MCF 10A (cell line): ENCODE measurements around the gene CACNA1C. TPM values are rescaled to one million over a fixed set of nuclear protein-coding genes. Genes with fewer than 3 reads are reported as not detected.

ENCODE experiments used
- BruUV-seq: library from RNA; stranded (reverse); fragments of 400-500 nt; replicated peaks from 2 replicates; lab custom pipeline; 2021; lab: Mats Ljungman, UMichigan
- CTCF ChIA-PET: fragments of 300-600 bp; sonication (Branson Sonifier 250); formaldehyde crosslinking; extraction: SDS; loops from one replicate; lab custom pipeline; 2021; ENCODE audit warnings: antibody characterized with exemption, inconsistent platforms; lab: Yijun Ruan, JAX
- POLR2A ChIA-PET: fragments of 300-600, 350-650 bp; sonication (Branson Sonifier 250); formaldehyde crosslinking; extraction: SDS; loops from one replicate; lab custom pipeline; 2020; ENCODE audit warnings: antibody characterized with exemption, inconsistent platforms; lab: Yijun Ruan, JAX
- DNase-seq: peaks from one replicate; pipeline ENCODE4 v3.0.0-alpha.2; 2018; ENCODE audit not compliant: unreplicated experiment
- H3K27ac Mint-ChIP-seq: one replicate; pipeline ENCODE4 v1.8.0; 2022; ENCODE audit warnings: mild to moderate bottlenecking, low read depth, mixed read lengths; ENCODE audit not compliant: unreplicated experiment
- H3K27me3 Mint-ChIP-seq: one replicate; pipeline ENCODE4 v1.8.0; 2022; ENCODE audit warnings: mixed read lengths; ENCODE audit not compliant: insufficient read depth, unreplicated experiment
- H3K36me3 Mint-ChIP-seq: one replicate; pipeline ENCODE4 v1.8.0; 2022; ENCODE audit warnings: mild to moderate bottlenecking, moderate library complexity, mixed read lengths; ENCODE audit not compliant: insufficient read depth, unreplicated experiment
- H3K4me1 Mint-ChIP-seq: one replicate; pipeline ENCODE4 v1.8.0; 2022; ENCODE audit warnings: mixed read lengths; ENCODE audit not compliant: insufficient read depth, unreplicated experiment
- H3K4me3 Mint-ChIP-seq: one replicate; pipeline ENCODE4 v1.8.0; 2022; ENCODE audit warnings: mild to moderate bottlenecking, moderate library complexity, mixed read lengths; ENCODE audit not compliant: unreplicated experiment
- H3K9me3 Mint-ChIP-seq: one replicate; pipeline ENCODE4 v1.8.0; 2022; ENCODE audit warnings: mixed read lengths; ENCODE audit not compliant: unreplicated experiment
- CTCF ChIP-seq: fragments of 200-600 bp; IDR thresholded peaks from one replicate; pipeline ENCODE4 v1.8.0; 2022; ENCODE audit warnings: antibody characterized with exemption, mild to moderate bottlenecking; ENCODE audit not compliant: unreplicated experiment
- intact Hi-C: fragments of 100-400 bp; cut with micrococcal nuclease; formaldehyde crosslinking; loops from 2 replicates; pipeline ENCODE4 v1.14.1; 2022
- total RNA-seq: library from RNA; stranded (reverse); gene quantifications from 2 replicates; pipeline ENCODE4 v1.2.3, GENCODE V29; 2022

The CACNA1C gene
- total RNA-seq, 1 experiment from 2014 or later: not detected

GRCh38 chr12:2539938-2540337 lies 487.2 kb downstream of the CACNA1C start:
- peaks cover 24% of the 10 kb centered on the region for H3K27me3 Mint-ChIP-seq
- no peak for TF ChIP-seq CTCF
- no peaks in the 10 kb centered on the region for H3K4me1 Mint-ChIP-seq
- ChIA-PET CTCF (no interaction called here), POLR2A (no interaction called here)
- no peak overlapping the region for H3K4me3 Mint-ChIP-seq
- no peaks in the 10 kb centered on the region for H3K9me3 Mint-ChIP-seq
- DNase-seq: no peak
- BruUV-seq: no TSS peak
- no peak overlapping the region for H3K27ac Mint-ChIP-seq
- intact Hi-C loops: no loop called here
- H3K36me3 Mint-ChIP-seq: no peaks in the 10 kb centered on the region

- peaks cover 18% of the 10 kb centered on the region for H3K27me3 Mint-ChIP-seq
- no peak for DNase-seq
- intact Hi-C loops: no loop called here
- ChIA-PET POLR2A (no interaction called here), CTCF (no interaction called here)
- H3K27ac Mint-ChIP-seq: no peak overlapping the region
- H3K4me3 Mint-ChIP-seq: no peak overlapping the region
- no peaks in the 10 kb centered on the region for H3K9me3 Mint-ChIP-seq
- BruUV-seq: no TSS peak
- H3K36me3 Mint-ChIP-seq: no peaks in the 10 kb centered on the region
- no peaks in the 10 kb centered on the region for H3K4me1 Mint-ChIP-seq
- TF ChIP-seq CTCF: no peak
Measured at GRCh38 chr12:2540535-2540941, 487.8 kb downstream of the CACNA1C start.

- Mint-ChIP-seq H3K4me1 (no peaks in the 10 kb centered on the region), H3K27ac (no peak overlapping the region), H3K4me3 (no peak overlapping the region), H3K36me3 (no peaks in the 10 kb centered on the region), H3K9me3 (no peaks in the 10 kb centered on the region), H3K27me3 (peaks cover 12% of the 10 kb centered on the region)
- intact Hi-C loops: no loop called here
- no TSS peak for BruUV-seq
- CTCF ChIA-PET: interaction anchor here (0.6 to 0.7 kb wide), 3 partner anchors 72 to 505 kb away, joined by 3 to 4 read pairs (median 3); no protein-coding TSS in a partner anchor
- POLR2A ChIA-PET: no interaction called here
- TF ChIP-seq CTCF: no peak
- no peak for DNase-seq
Measured at GRCh38 chr12:2541631-2542204, 488.9 kb downstream of the CACNA1C start.

- TF ChIP-seq CTCF: no peak
- CTCF ChIA-PET: no interaction called here
- intact Hi-C loops: no loop called here
- BruUV-seq: no TSS peak
- H3K4me1 Mint-ChIP-seq: no peaks in the 10 kb centered on the region
- H3K36me3 Mint-ChIP-seq: no peaks in the 10 kb centered on the region
- H3K27me3 Mint-ChIP-seq: peaks cover 8% of the 10 kb centered on the region
- POLR2A ChIA-PET: interaction anchor here (0.9 kb wide), 1 partner anchor 456 kb away, joined by 5 read pairs; no protein-coding TSS in a partner anchor
- H3K27ac Mint-ChIP-seq: no peak overlapping the region
- no peak for DNase-seq
- H3K4me3 Mint-ChIP-seq: no peak overlapping the region
- H3K9me3 Mint-ChIP-seq: no peaks in the 10 kb centered on the region
Measured at GRCh38 chr12:2543801-2544200, 491.0 kb downstream of the CACNA1C start.
